Raji (cell line): Measurements from ENCODE around the gene SFXN5.

Experiments used
- POLR2A ChIP-seq: IDR thresholded peaks from 2 replicates; pipeline ENCODE4 v1.6.1; 2011; ENCODE audit warnings: low read depth, low read length, control low read depth; ENCODE audit not compliant: insufficient read depth

The SFXN5 gene

DNA sequence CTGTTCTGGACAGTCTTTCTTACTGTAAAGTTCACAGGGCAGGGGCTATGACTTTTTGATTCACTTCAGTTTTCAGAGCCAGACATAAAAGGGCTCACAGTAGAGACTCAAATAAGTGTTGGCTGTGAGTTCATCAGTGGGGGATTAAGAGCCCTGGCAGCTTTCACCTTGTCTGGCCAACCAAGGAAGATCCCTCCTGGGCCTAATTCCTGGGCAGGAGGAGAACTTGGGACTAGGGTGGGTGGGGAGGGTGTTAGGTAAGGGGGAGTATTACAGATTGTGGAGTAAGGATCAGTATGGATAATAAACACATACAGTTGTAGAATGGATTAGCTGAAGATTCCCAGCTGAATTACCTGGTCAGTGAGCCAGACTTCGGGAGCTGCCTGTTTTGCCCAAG lies 904 bp upstream of the SFXN5 start:
- TF ChIP-seq POLR2A: no peak

- TF ChIP-seq POLR2A: no peak
Observed at GRCh38 chr2:73072129-73072395, 550 bp upstream of the SFXN5 start.

DNA sequence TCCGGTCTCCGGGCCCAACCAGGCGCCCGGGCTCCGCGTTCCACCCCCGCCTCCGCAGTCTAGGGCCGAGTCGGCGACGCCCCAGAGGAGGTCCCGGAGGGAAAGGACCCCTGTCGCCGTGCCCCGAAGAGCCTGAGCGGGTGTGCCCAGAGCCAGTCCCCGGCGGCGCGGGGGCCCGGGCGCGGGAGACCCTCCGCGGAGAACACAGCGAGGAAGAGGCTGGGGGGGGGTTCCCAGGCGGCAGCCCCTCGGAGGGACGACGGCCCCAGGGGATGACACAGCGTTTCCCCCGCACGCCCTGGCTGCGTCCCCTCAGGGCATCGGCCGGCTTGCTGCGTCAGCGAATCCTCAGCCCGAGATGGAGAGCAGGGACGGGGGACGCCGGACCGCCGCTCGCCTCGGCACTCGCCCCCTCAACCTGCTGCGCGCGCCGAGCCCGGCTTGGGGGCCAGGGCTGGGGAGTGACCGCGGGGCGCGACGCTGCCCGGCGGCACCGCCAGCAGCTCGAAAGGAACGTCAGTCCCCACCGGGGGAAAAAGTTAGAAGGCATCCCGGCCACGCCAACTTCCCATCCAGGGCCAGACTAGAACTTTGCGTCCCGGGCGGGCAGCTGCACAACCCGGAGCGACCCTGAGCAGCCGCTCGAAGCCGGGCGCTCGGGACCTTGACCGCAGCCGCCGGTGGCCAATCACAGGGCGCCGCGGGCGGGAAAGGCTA lies 711 bp downstream of the SFXN5 start:
- TF ChIP-seq POLR2A: no peak

- no peak for TF ChIP-seq POLR2A
Observed at GRCh38 chr2:73069855-73070642, 1.5 kb downstream of the SFXN5 start.

GRCh38 chr2:73069041-73069854 lies 2.3 kb downstream of the SFXN5 start:
- TF ChIP-seq POLR2A: no peak

DNA sequence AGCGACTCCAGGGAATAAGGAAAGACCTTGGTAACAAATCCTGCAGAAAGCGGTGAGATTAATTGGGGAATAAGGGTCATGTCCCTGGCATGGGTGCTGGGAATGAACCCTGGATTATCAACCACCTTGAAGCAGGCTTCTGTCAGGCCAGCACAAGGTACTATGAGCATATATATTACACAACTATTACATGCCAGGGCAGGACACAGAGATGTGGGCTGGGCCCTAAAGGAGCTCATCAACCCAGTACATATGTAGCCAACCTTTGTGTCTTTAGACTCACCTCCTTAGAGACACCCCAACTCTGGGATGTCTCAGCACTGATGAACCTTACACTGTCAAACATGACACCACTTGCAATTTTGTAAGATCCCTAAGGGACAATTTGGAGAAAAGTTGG lies 3.4 kb downstream of the SFXN5 start:
- no peak for TF ChIP-seq POLR2A

DNA sequence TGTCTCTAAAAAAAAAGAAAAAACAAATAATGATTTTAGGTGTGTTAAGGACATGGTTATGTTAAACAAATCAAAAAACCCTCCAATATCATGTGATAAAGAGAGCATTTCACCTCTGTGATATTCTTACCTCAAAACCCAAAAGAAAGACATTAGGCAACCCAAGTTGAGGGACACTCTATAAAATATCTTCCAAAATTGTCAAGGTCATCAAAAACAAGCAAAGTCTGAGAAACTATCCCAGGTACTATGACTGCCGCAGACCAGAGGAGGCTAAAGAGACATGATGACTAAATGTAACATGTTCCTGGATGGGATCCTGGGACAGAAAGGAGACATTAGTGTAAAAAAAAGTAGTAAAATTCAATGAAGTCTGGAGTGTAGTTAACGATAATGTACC lies 4.5 kb downstream of the SFXN5 start:
- TF ChIP-seq POLR2A: no peak

- TF ChIP-seq POLR2A: no peak
Observed at GRCh38 chr2:73063909-73064875, 7.3 kb downstream of the SFXN5 start.

GRCh38 chr2:73063472-73063871 lies 8.0 kb downstream of the SFXN5 start:
- TF ChIP-seq POLR2A: no peak

GRCh38 chr2:73059106-73059505 lies 12.4 kb downstream of the SFXN5 start:
- no peak for TF ChIP-seq POLR2A

GRCh38 chr2:73054980-73055379 lies 16.5 kb downstream of the SFXN5 start:
- TF ChIP-seq POLR2A: no peak

DNA sequence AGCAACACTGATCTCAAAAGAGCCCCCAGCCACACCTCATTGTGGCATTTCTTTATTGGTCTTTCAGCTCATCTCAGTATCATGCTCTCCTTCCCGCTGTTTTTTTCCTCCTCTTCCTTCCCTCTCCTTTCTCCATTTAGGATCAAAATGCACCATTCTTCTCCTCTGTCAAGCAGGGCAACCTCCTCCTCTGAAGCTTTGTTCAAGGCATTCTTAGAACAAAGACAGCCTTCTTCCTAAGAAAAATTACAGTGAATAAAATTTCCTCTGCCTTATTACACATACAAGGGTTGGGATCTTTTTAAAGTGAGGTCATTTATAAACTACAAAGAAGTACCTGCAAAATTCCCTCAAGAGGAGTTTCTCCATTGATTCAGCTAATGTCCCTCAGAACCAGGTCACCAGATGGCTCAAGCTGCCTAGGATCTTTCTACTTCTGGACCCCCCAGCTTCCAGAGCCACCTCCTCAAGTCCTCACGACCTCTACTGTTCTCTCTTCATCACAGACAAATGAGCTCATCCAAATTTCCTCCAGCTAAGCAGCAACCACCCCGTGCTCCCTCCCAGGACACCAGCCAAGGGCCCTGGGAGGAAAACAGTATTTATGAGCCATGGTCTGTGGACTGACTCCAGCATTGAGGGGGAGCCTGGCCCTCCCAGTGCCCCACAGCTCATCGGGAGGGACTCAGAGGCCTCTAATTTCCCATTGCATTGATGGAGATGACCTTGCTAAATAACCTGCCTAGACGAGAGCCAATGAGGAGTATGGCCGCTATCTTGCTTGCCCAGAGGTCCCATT lies 18.0 kb downstream of the SFXN5 start:
- TF ChIP-seq POLR2A: no peak

DNA sequence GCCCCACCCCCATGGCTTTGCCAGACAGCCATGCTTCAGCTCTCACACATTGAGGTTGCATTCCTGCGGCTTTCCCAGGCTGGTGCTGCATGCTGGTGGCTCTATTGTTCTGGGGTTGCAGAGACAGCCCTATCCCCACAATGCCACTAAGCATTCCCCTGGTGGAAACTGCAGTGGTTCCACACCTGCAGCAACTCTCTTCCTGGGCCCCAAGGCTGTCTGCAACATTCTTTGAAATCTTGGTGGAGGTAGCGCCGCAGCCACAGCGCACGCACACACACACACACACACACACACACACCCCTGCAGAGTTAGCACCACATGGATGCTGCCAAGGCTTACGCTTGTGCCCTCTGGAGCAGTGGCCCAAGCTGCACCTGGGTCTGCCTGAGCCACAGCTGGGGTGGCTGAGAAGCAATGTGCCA lies 21.4 kb downstream of the SFXN5 start:
- no peak for TF ChIP-seq POLR2A
